HCT116 (cell line): Measurements from ENCODE around the gene CYP4F2. TPM values are rescaled to one million over a fixed set of nuclear protein-coding genes. Genes with fewer than 3 reads are reported as not detected.
"Not testable (repeated sequence)": the region's sequence is repeated elsewhere in the genome, so short reads cannot be mapped to it uniquely, and the experiment has no call there.

Source experiments
- ATAC-seq: fragments of 200-7000 bp; cut with Tn5 transposase; 2 replicates; pipeline ENCODE4 v1.9.1; 2020; ENCODE audit warnings: mild to moderate bottlenecking, moderate library complexity
- BruUV-seq: library from RNA; stranded (reverse); fragments of 400-500 nt; replicated peaks from 2 replicates; lab custom pipeline; 2021; lab: Mats Ljungman, UMichigan
- CTCF ChIA-PET: fragments of 300-600 bp; sonication (Branson Sonifier 250); formaldehyde crosslinking; loops from one replicate; lab custom pipeline; 2021; ENCODE audit warnings: antibody characterized with exemption; lab: Charles Lee
- POLR2A ChIA-PET: fragments of 300-600, 350-600 bp; sonication (Branson Sonifier 250); formaldehyde crosslinking; loops from one replicate; lab custom pipeline; 2021; ENCODE audit warnings: antibody characterized with exemption; lab: Charles Lee
- RAD21 ChIA-PET, 2 experiments: fragments of 300-600 bp; sonication (Branson Sonifier 250); formaldehyde crosslinking; loops; one replicate each; lab custom pipeline; 2023; ENCODE audit warnings: low total read pairs in 2 of 2; ENCODE audit not compliant: uncharacterized antibody in 2 of 2, unreplicated experiment in 2 of 2, low non-redundant PET in 1 of 2; lab: Charles Lee
- DNase-seq: peaks from one replicate; pipeline ENCODE4 v3.0.0-alpha.2; 2010; ENCODE audit warnings: low read depth, low spot score
- H2AFZ ChIP-seq: fragments of 200-600 bp; shearing (Covaris generic), sonication (generic); 2 replicates; pipeline ENCODE4 v1.6.1; 2017; ENCODE audit warnings: low read depth, mixed run types, mixed read lengths, antibody characterized with exemption, low read length; ENCODE audit not compliant: poor library complexity, severe bottlenecking
- H3K27ac ChIP-seq: 2 replicates; pipeline ENCODE4 v1.5.1; 2012; ENCODE audit warnings: low read depth, low read length
- H3K27me3 ChIP-seq: fragments of 200-600 bp; sonication (generic); 2 replicates; pipeline ENCODE4 v1.6.1; 2016; ENCODE audit warnings: mixed run types, low read length, mixed read lengths; ENCODE audit not compliant: insufficient read depth
- H3K36me3 ChIP-seq, 2 experiments: fragments of 200-500 bp in 1 of 2; fragments of 200-600 bp in 1 of 2; sonication (Bioruptor generic) in 1 of 2; sonication (generic) in 1 of 2; 2 replicates each; pipeline versions ENCODE4 v1.5.1 to v1.6.1; 2014 to 2016; ENCODE audit warnings: low read length in 2 of 2, inconsistent platforms in 1 of 2, mixed read lengths in 1 of 2, mixed run types in 1 of 2; ENCODE audit not compliant: insufficient read depth in 2 of 2, control insufficient read depth in 1 of 2
- H3K4me1 ChIP-seq, 2 experiments: fragments of 200-600 bp in 1 of 2; sonication (generic) in 1 of 2; 2 replicates each; pipeline versions ENCODE4 v1.5.1 to v1.6.1; 2012 to 2017; ENCODE audit warnings: low read length in 2 of 2, inconsistent platforms in 1 of 2, mild to moderate bottlenecking in 1 of 2, mixed read lengths in 1 of 2, mixed run types in 1 of 2, moderate library complexity in 1 of 2; ENCODE audit not compliant: insufficient read depth in 2 of 2, control insufficient read depth in 1 of 2
- H3K4me2 ChIP-seq: fragments of 200-600 bp; sonication (generic); 2 replicates; pipeline ENCODE4 v1.6.1; 2017; ENCODE audit warnings: mixed run types, low read length, mixed read lengths
- H3K4me3 ChIP-seq, 2 experiments: fragments of 200-600 bp in 1 of 2; sonication (generic) in 1 of 2; replicated peaks in 1 of 2; 2 replicates each; pipeline ENCODE4 v1.5.1; 2011 to 2016; ENCODE audit warnings: low read length in 2 of 2, control low read depth in 1 of 2, low read depth in 1 of 2, mild to moderate bottlenecking in 1 of 2, mixed read lengths in 1 of 2, mixed run types in 1 of 2
- H3K79me2 ChIP-seq: fragments of 200-600 bp; sonication (generic); 2 replicates; pipeline ENCODE4 v1.6.1; 2017; ENCODE audit warnings: mild to moderate bottlenecking, mixed run types, low read length, moderate library complexity, mixed read lengths; ENCODE audit not compliant: insufficient read depth
- H3K9ac ChIP-seq: fragments of 200-600 bp; sonication (generic); 2 replicates; pipeline ENCODE4 v1.6.1; 2016; ENCODE audit warnings: low read length, mixed read lengths
- H3K9me2 ChIP-seq: fragments of 200-600 bp; sonication (generic), shearing (Covaris generic); 2 replicates; pipeline ENCODE4 v1.6.1; 2017; ENCODE audit warnings: mixed run types, mild to moderate bottlenecking, moderate library complexity; ENCODE audit not compliant: insufficient read depth
- H3K9me3 ChIP-seq, 2 experiments: fragments of 200-500 bp in 1 of 2; fragments of 200-600 bp in 1 of 2; sonication (Bioruptor generic) in 1 of 2; sonication (generic) in 1 of 2; 2 replicates each; pipeline ENCODE4 v1.6.1; 2014 to 2017; ENCODE audit warnings: low read length in 2 of 2, mixed read lengths in 2 of 2, inconsistent platforms in 1 of 2, low read depth in 1 of 2, mild to moderate bottlenecking in 1 of 2, mixed run types in 1 of 2, moderate library complexity in 1 of 2; ENCODE audit not compliant: control insufficient read depth in 1 of 2, insufficient read depth in 1 of 2
- H4K20me1 ChIP-seq: fragments of 200-600 bp; sonication (generic), shearing (Covaris generic); 2 replicates; pipeline ENCODE4 v1.6.1; 2017; ENCODE audit warnings: mixed run types, mild to moderate bottlenecking, moderate library complexity; ENCODE audit not compliant: insufficient read depth
- REST ChIP-seq: IDR thresholded peaks from 2 replicates; pipeline ENCODE4 v1.6.1; 2012; ENCODE audit warnings: low read depth
- SIN3A ChIP-seq: IDR thresholded peaks from 2 replicates; pipeline ENCODE4 v1.6.1; 2012; ENCODE audit warnings: low read depth
- SP1 ChIP-seq: IDR thresholded peaks from 2 replicates; pipeline ENCODE4 v1.6.1; 2012; ENCODE audit warnings: low read depth
- SRF ChIP-seq: IDR thresholded peaks from 2 replicates; pipeline ENCODE4 v1.6.1; 2012; ENCODE audit warnings: low read depth
- YY1 ChIP-seq: IDR thresholded peaks from 2 replicates; pipeline ENCODE4 v1.6.1; 2011; ENCODE audit warnings: low read length, low read depth, moderate library complexity, mild to moderate bottlenecking; ENCODE audit not compliant: insufficient replicate concordance; ENCODE audit errors: extremely low read depth
- ZBTB33 ChIP-seq: IDR thresholded peaks from 2 replicates; pipeline ENCODE4 v1.6.1; 2011; ENCODE audit warnings: mild to moderate bottlenecking, low read length, moderate library complexity; ENCODE audit not compliant: insufficient replicate concordance; ENCODE audit errors: extremely low read depth
- ZNF274 ChIP-seq: fragments of 200-500 bp; sonication (Bioruptor generic); IDR thresholded peaks from 2 replicates; pipeline ENCODE4 v1.6.1; 2014; ENCODE audit warnings: mild to moderate bottlenecking, low read depth, low read length, inconsistent platforms
- intact Hi-C: fragments of 100-400 bp; cut with micrococcal nuclease; formaldehyde crosslinking; loops from 2 replicates; pipeline ENCODE4 v1.10.0; 2022
- total RNA-seq: library from RNA; stranded (reverse); gene quantifications from one replicate; pipeline ENCODE4 v1.2.1, GENCODE V29; 2021; ENCODE audit not compliant: unreplicated experiment
- TF ChIP-seq, protein P1 (sequence below): IDR thresholded peaks from 2 replicates; pipeline ENCODE4 v1.6.1; 2012

CYP4F2 gene
- total RNA-seq, 1 experiment from 2014 or later, result 1.1 TPM

DNA sequence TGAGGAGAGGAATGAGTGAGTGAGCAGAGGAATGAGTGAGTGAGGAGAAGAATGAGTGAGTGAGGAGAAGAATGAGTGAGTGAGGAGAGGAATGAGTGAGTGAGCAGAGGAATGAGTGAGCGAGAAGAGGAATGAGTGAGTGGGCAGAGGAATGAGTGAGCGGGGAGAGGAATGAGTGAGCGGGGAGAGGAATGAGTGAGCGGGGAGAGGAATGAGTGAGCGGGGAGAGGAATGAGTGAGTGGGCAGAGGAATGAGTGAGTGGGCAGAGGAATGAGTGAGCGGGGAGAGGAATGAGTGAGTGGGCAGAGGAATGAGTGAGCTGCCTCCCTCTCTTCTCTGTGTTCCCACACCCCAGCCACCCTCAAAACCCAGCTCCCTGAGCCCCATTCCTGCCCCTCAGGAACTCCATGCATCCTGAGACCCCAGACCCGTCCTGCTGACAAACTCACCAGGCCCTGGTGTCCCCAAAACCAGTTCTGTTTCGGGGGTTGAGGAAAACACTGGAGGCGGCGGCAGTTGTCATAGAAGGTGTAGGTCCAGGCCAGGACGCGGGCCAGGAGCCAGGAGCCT lies 36.0 kb upstream of the CYP4F2 start:
- RAD21 ChIA-PET, H2AFZ ChIP-seq, ATAC-seq, H4K20me1 ChIP-seq, H3K79me2 ChIP-seq, DNase-seq, H3K9me2 ChIP-seq, POLR2A ChIA-PET, H3K9me3 ChIP-seq, H3K27me3 ChIP-seq, H3K36me3 ChIP-seq, intact Hi-C loops: not testable (repeated sequence)
- Histone ChIP-seq H3K4me1 (peaks cover 21 to 29% of the 10 kb centered on the region in 2 experiments), H3K4me2 (peak overlapping the region; percentile 96), H3K9ac (peak overlapping the region; percentile 72), H3K27ac (peak overlapping the region; percentile 93), H3K4me3 (peak overlapping the region; percentile 52 to 73)
- CTCF ChIA-PET, result interaction anchor here (1.4 kb wide), 1 partner anchor 123 kb away, joined by 4 read pairs; no protein-coding TSS in a partner anchor
- TSS peak; percentile 89 for BruUV-seq

GRCh38 chr19:15928321-15928720 lies 30.4 kb upstream of the CYP4F2 start:
- Histone ChIP-seq H3K27ac (no peak overlapping the region), H4K20me1 (no peaks in the 10 kb centered on the region)
- TF ChIP-seq SIN3A (no peak), SRF (no peak), ZNF274 (no peak), YY1 (no peak), REST (no peak), ZBTB33 (no peak), SP1 (no peak)
- TF ChIP-seq, protein P1, sequence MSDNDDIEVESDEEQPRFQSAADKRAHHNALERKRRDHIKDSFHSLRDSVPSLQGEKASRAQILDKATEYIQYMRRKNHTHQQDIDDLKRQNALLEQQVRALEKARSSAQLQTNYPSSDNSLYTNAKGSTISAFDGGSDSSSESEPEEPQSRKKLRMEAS, result no peak
- TF ChIP-seq, all 23 proteins: peak for 0
- H3K9ac ChIP-seq, result no peak overlapping the region
- no peaks in the 10 kb centered on the region for H3K9me3 ChIP-seq
- intact Hi-C loops, result no loop called here
- peaks cover 0 to 7% of the 10 kb centered on the region in 2 experiments; a peak in 1 of 4 replicates for H3K4me1 ChIP-seq
- no peak overlapping the region for H2AFZ ChIP-seq
- peaks cover 0 to 19% of the 10 kb centered on the region in 2 experiments; a peak in 2 of 4 replicates for H3K36me3 ChIP-seq
- DNase-seq, result no peak
- ChIA-PET CTCF (no interaction called here), POLR2A (no interaction called here), RAD21 (no interaction called here)
- no peak for ATAC-seq
- no peak overlapping the region for H3K4me3 ChIP-seq
- no peaks in the 10 kb centered on the region for H3K9me2 ChIP-seq
- H3K79me2 ChIP-seq, result peaks cover 4% of the 10 kb centered on the region; the same call in 1 of the 2 replicates
- H3K4me2 ChIP-seq, result no peak overlapping the region
- no TSS peak for BruUV-seq
- no peaks in the 10 kb centered on the region for H3K27me3 ChIP-seq
